Prostate gland (tissue), 2 donors: ENCODE measurements around the gene MAB21L2. TPM values are rescaled to one million over a fixed set of nuclear protein-coding genes. Genes with fewer than 3 reads are reported as not detected.
"Not testable (repeated sequence)": the region's sequence is repeated elsewhere in the genome, so short reads cannot be mapped to it uniquely, and the experiment has no call there.

Source experiments
- DNase-seq: peaks from one replicate; pipeline ENCODE4 v3.0.0-alpha.2; 2019; ENCODE audit warnings: low spot score
- H3K27ac ChIP-seq, 2 donors: fragments of 200-600 bp; sonication (generic); 2 replicates each; pipeline ENCODE4 v1.5.1; 2017 to 2019
- H3K27me3 ChIP-seq: fragments of 200-600 bp; sonication (generic); replicated peaks from 2 replicates; pipeline ENCODE4 v1.5.1; 2019; ENCODE audit not compliant: insufficient read depth
- H3K36me3 ChIP-seq, 2 donors: fragments of 200-600 bp; sonication (generic); 1 replicate in 1 of 2; 2 replicates in 1 of 2; pipeline versions ENCODE4 v1.5.1 to v1.8.1; 2017 to 2019
- H3K4me1 ChIP-seq: fragments of 200-600 bp; sonication (generic); replicated peaks from 2 replicates; pipeline ENCODE4 v1.5.1; 2019
- H3K4me3 ChIP-seq, 2 donors: fragments of 200-600 bp; sonication (generic); 2 replicates each; pipeline ENCODE4 v1.5.1; 2017 to 2019
- H3K9me3 ChIP-seq: fragments of 200-600 bp; sonication (generic); 2 replicates; pipeline ENCODE4 v1.5.1; 2017
- POLR2A ChIP-seq: fragments of 450-650 bp; IDR thresholded peaks from one replicate; pipeline ENCODE4 v1.6.1; 2016; ENCODE audit warnings: antibody characterized with exemption, mild to moderate bottlenecking
- POLR2AphosphoS5 ChIP-seq: sonication (generic); formaldehyde crosslinking; IDR thresholded peaks from one replicate; pipeline ENCODE4 v1.6.1; 2017; ENCODE audit warnings: antibody characterized with exemption
- WGBS: methylation state at CpG from one replicate; pipeline ENCODE4 v1.1.5; 2018; 5-methylcytosine and 5-hydroxymethylcytosine counted together
- intact Hi-C: fragments of 100-400 bp; cut with DNase I; formaldehyde crosslinking; loops from one replicate; pipeline ENCODE4 v1.14.2; 2022
- total RNA-seq, 2 donors: library from RNA; depleted of rRNA; stranded (reverse); fragments of >200 nt; gene quantifications; one replicate each; pipeline ENCODE4 v1.1.0, GENCODE V29; 2016
- TF ChIP-seq, protein P1 (sequence below), 4 experiments: fragments of 200-600 bp in 2 of 4; fragments of 450-650 bp in 2 of 4; sonication (generic) in 2 of 4; IDR thresholded peaks; 1 replicate in 3 of 4; 2 replicates in 1 of 4; pipeline ENCODE4 v1.5.1; 2016 to 2019; ENCODE audit warnings: antibody characterized with exemption in 4 of 4, mild to moderate bottlenecking in 2 of 4, moderate library complexity in 2 of 4

The MAB21L2 gene
- total RNA-seq, 2 donors from 2014 or later = 0.14 TPM; not detected in 1

GRCh38 chr4:150561143-150561737 lies 20.7 kb upstream of the MAB21L2 start:
- H3K36me3 ChIP-seq = no peaks in the 10 kb centered on the region
- DNase-seq = no peak
- 97% methylated on average over 2 of the region's 2 CpGs for WGBS
- TF ChIP-seq POLR2AphosphoS5 (no peak), POLR2A (no peak)
- TF ChIP-seq, protein P1, sequence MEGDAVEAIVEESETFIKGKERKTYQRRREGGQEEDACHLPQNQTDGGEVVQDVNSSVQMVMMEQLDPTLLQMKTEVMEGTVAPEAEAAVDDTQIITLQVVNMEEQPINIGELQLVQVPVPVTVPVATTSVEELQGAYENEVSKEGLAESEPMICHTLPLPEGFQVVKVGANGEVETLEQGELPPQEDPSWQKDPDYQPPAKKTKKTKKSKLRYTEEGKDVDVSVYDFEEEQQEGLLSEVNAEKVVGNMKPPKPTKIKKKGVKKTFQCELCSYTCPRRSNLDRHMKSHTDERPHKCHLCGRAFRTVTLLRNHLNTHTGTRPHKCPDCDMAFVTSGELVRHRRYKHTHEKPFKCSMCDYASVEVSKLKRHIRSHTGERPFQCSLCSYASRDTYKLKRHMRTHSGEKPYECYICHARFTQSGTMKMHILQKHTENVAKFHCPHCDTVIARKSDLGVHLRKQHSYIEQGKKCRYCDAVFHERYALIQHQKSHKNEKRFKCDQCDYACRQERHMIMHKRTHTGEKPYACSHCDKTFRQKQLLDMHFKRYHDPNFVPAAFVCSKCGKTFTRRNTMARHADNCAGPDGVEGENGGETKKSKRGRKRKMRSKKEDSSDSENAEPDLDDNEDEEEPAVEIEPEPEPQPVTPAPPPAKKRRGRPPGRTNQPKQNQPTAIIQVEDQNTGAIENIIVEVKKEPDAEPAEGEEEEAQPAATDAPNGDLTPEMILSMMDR (IDR thresholded peaks at IDR 0.05) = no peak
- intact Hi-C loops = no loop called here
- no peak overlapping the region for H3K4me3 ChIP-seq
- H3K27me3 ChIP-seq = no peaks in the 10 kb centered on the region
- H3K27ac ChIP-seq = no peak overlapping the region
- H3K4me1 ChIP-seq = no peaks in the 10 kb centered on the region
- H3K9me3 ChIP-seq = no peaks in the 10 kb centered on the region

DNA sequence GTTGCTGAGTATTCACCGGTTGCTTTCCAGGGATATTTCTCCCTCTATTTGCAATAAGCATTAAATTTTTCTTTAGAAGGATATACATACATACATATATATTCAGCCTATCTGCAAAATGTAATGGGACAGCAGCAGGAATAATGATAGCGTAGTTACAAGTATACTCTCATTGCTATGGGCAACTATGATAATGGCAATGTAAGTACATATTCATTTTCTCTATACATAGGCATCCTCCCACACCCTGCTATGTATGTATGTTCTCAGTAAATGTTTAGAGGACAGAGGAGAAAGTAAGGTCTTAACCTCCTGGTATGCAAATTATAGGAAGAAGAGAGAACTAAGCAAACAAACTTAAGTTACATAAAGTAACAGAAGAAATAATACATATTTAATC lies 19.7 kb upstream of the MAB21L2 start:
- Histone ChIP-seq H3K36me3 (no peaks in the 10 kb centered on the region), H3K27ac (no peak overlapping the region), H3K9me3 (no peaks in the 10 kb centered on the region), H3K4me1 (no peaks in the 10 kb centered on the region), H3K4me3 (no peak overlapping the region), H3K27me3 (no peaks in the 10 kb centered on the region)
- DNase-seq = no peak
- TF ChIP-seq POLR2A (no peak), POLR2AphosphoS5 (no peak)
- TF ChIP-seq, protein P1 (IDR thresholded peaks at IDR 0.05) = no peak
- intact Hi-C loops = no loop called here
- 97% methylated on average over 2 of the region's 2 CpGs for WGBS

DNA sequence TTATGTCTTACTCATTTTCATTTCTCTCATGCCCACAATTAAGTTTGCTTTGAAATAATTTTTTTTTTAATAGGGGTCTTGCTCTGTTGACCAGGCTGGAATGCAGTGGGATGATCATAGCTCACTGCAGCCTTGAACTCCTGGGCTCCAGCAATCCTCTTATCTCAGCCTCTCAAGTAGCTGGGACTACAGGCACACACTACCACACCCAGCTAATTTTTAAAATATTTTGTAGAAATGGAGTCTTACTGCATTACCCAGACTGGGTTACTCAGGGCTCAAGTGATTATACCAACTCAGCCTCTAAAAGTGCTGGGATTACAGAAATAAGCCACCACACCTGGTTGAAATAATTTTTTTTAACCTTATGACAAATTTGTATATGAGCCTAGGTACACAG lies 19.2 kb upstream of the MAB21L2 start:
- H3K9me3 ChIP-seq = no peaks in the 10 kb centered on the region
- H3K4me3 ChIP-seq = no peak overlapping the region
- TF ChIP-seq POLR2AphosphoS5 (no peak), POLR2A (no peak)
- TF ChIP-seq, protein P1 (IDR thresholded peaks at IDR 0.05) = no peak
- H3K4me1 ChIP-seq = no peaks in the 10 kb centered on the region
- no peaks in the 10 kb centered on the region for H3K36me3 ChIP-seq
- no peak overlapping the region for H3K27ac ChIP-seq
- intact Hi-C loops = no loop called here
- DNase-seq = no peak
- H3K27me3 ChIP-seq = no peaks in the 10 kb centered on the region

DNA sequence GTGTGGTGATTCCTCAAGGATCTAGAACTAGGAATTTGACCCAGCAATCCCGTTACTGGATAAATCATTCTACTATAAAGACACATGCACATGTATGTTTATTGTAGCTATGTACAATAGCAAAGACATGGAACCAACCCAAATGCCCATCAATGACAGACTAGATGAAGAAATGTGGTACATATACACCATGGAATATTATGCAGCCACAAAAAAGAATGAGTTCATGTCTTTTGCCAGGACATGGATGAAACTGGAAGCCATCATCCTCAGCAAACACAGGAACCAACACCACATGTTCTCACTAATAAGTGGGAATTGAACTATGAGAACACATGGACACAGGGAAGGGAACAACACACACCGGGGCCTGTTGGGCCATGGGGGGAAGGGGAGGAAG lies 17.0 kb upstream of the MAB21L2 start:
- H3K27me3 ChIP-seq, H3K27ac ChIP-seq, H3K36me3 ChIP-seq, H3K4me3 ChIP-seq, H3K9me3 ChIP-seq, DNase-seq, intact Hi-C loops, H3K4me1 ChIP-seq: not testable (repeated sequence)
- 95% methylated on average over 2 of the region's 2 CpGs for WGBS

DNA sequence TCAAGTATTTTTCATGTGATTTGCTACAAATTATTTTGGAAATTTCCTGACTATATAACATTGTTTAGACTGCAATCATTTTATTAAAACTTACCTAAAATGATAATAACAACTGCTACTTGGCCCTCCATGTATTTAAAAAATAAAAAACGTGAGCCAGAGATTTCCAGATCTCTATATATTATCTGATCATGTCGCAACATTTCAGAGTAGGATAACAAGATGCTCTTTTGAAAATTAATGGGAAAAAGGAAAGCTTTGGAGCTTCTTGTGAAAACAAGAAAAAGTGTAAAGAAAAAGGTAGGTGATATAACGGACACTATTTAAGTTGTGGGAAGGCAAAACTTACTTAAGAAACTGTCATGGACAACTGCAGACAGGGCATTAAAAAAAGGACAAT lies 14.9 kb upstream of the MAB21L2 start:
- no peak for DNase-seq
- H3K36me3 ChIP-seq = no peaks in the 10 kb centered on the region
- no peaks in the 10 kb centered on the region for H3K27me3 ChIP-seq
- 84% methylated on average over 3 of the region's 3 CpGs for WGBS
- no peak overlapping the region for H3K27ac ChIP-seq
- no peaks in the 10 kb centered on the region for H3K9me3 ChIP-seq
- H3K4me3 ChIP-seq = no peak overlapping the region
- no peaks in the 10 kb centered on the region for H3K4me1 ChIP-seq
- TF ChIP-seq POLR2AphosphoS5 = no peak
- TF ChIP-seq POLR2A = no peak
- TF ChIP-seq, protein P1 (IDR thresholded peaks at IDR 0.05) = no peak
- intact Hi-C loops = no loop called here
